HUES48 (cell line): ENCODE results near the gene CKLF.

Source experiments
- H3K27ac ChIP-seq: one replicate; pipeline ENCODE4 v1.7.0; 2013; ENCODE audit warnings: low read depth, low read length, inconsistent platforms
- H3K27me3 ChIP-seq: 2 replicates; pipeline ENCODE4 v1.6.1; 2013; ENCODE audit warnings: mild to moderate bottlenecking, low read length; ENCODE audit not compliant: control insufficient read depth, insufficient read depth
- H3K36me3 ChIP-seq: 2 replicates; pipeline ENCODE4 v1.6.1; 2013; ENCODE audit warnings: low read length; ENCODE audit not compliant: control insufficient read depth, insufficient read depth
- H3K4me1 ChIP-seq: 2 replicates; pipeline ENCODE4 v1.6.1; 2013; ENCODE audit warnings: mild to moderate bottlenecking, low read length; ENCODE audit not compliant: control insufficient read depth, insufficient read depth
- H3K4me3 ChIP-seq: 2 replicates; pipeline ENCODE4 v1.5.1; 2013; ENCODE audit warnings: mild to moderate bottlenecking, low read depth, low read length
- H3K9ac ChIP-seq: 2 replicates; pipeline ENCODE4 v1.6.1; 2013; ENCODE audit warnings: mild to moderate bottlenecking, low read depth, low read length, moderate library complexity
- H3K9me3 ChIP-seq: 2 replicates; pipeline ENCODE4 v1.6.1; 2013; ENCODE audit warnings: low read length; ENCODE audit not compliant: control insufficient read depth, insufficient read depth

CKLF gene

GRCh38 chr16:66519482-66520373, 32.6 kb upstream of the CKLF start:
- Histone ChIP-seq H3K9me3 (no peaks in the 10 kb centered on the region), H3K4me1 (0 out of 2 replicates have a peak, but pooled peaks cover 6% of the 10 kb centered on the region)

GRCh38 chr16:66520406-66521170, 31.8 kb upstream of the CKLF start:
- H3K27me3 ChIP-seq = no peaks in the 10 kb centered on the region
- H3K9ac ChIP-seq = no peak overlapping the region
- H3K4me1 ChIP-seq = no peaks in the 10 kb centered on the region
- no peak overlapping the region for H3K27ac ChIP-seq
- H3K4me3 ChIP-seq = no peak overlapping the region
- H3K9me3 ChIP-seq = no peaks in the 10 kb centered on the region
- no peaks in the 10 kb centered on the region for H3K36me3 ChIP-seq

More at GRCh38 chr16:66519482-66520373, 32.6 kb upstream of the CKLF start:
- H3K4me3 ChIP-seq = no peak overlapping the region
- no peak overlapping the region for H3K9ac ChIP-seq
- no peaks in the 10 kb centered on the region for H3K36me3 ChIP-seq
- no peaks in the 10 kb centered on the region for H3K27me3 ChIP-seq
- no peak overlapping the region for H3K27ac ChIP-seq

DNA sequence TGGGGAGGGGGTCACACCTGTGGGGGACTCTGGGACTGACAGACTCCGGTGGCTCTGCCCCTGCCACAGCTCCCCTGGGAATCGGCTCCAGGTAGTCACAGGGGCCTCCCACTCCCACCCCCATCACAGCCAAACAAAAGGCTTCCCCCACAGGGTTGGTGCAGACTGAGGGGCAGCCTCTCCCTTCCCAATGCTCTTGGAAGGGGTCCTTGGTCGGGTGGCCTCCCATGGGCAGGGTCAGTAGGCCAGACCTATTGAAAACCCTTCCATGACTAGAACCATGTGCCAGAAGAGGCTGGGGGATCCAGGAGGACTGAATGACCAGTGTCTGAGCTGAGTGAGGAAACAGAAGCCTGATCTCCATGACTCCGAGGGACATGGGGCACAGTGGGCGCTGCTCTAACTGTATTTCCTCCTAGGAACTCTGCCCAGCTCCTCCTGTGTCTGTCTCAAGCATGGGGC, 31.1 kb upstream of the CKLF start:
- H3K4me3 ChIP-seq = no peak overlapping the region
- H3K9ac ChIP-seq = no peak overlapping the region
- H3K9me3 ChIP-seq = no peaks in the 10 kb centered on the region
- no peaks in the 10 kb centered on the region for H3K27me3 ChIP-seq
- H3K36me3 ChIP-seq = no peaks in the 10 kb centered on the region
- H3K4me1 ChIP-seq = no peaks in the 10 kb centered on the region
- no peak overlapping the region for H3K27ac ChIP-seq

- Histone ChIP-seq H3K9ac (no peak overlapping the region), H3K27me3 (no peaks in the 10 kb centered on the region), H3K9me3 (no peaks in the 10 kb centered on the region), H3K36me3 (no peaks in the 10 kb centered on the region), H3K27ac (no peak overlapping the region), H3K4me3 (no peak overlapping the region), H3K4me1 (no peaks in the 10 kb centered on the region)
Observed at GRCh38 chr16:66521951-66522771, 30.2 kb upstream of the CKLF start.

DNA sequence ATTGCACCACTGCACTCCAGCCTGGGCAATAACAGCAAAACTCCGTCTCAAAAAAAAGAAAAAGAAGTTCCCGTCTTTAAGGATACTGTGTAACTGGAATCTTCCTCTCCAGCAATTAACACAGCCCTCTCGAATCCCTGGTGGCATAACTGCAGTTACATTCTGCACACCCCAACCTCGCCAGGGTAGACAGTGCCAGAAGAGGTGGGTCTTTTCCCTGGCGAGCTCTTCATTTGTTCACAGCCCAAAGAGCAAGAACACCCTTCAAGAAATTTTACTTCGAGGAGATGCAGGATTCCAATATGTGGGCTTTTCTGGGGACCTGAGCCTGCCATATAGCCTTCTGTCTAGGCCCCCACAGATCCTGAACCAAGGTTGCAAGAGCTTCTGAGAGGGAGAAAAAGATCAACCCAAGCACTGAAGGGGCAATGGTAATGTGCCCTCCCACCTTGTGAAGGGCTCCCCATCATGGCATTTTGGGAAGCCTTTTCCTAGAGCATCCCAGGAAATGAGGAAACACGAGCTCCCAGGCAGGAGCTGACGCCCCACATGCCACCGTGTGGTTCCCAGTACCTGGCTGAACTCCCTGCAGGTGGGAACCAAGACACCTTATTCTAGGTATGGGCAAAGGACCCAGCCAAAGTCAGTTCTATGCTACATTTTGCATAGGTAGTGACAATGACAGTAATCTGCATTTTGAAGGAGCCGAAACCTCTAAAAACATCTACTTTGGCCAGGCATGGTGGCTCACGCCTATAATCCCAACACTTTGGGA, 29.4 kb upstream of the CKLF start:
- Histone ChIP-seq H3K36me3 (no peaks in the 10 kb centered on the region), H3K4me3 (no peak overlapping the region), H3K27me3 (no peaks in the 10 kb centered on the region), H3K27ac (no peak overlapping the region), H3K9me3 (no peaks in the 10 kb centered on the region), H3K4me1 (no peaks in the 10 kb centered on the region), H3K9ac (no peak overlapping the region)

GRCh38 chr16:66523861-66524354, 28.5 kb upstream of the CKLF start:
- Histone ChIP-seq H3K4me1 (no peaks in the 10 kb centered on the region), H3K9me3 (no peaks in the 10 kb centered on the region), H3K4me3 (no peak overlapping the region), H3K27me3 (no peaks in the 10 kb centered on the region), H3K9ac (no peak overlapping the region), H3K27ac (no peak overlapping the region), H3K36me3 (no peaks in the 10 kb centered on the region)

DNA sequence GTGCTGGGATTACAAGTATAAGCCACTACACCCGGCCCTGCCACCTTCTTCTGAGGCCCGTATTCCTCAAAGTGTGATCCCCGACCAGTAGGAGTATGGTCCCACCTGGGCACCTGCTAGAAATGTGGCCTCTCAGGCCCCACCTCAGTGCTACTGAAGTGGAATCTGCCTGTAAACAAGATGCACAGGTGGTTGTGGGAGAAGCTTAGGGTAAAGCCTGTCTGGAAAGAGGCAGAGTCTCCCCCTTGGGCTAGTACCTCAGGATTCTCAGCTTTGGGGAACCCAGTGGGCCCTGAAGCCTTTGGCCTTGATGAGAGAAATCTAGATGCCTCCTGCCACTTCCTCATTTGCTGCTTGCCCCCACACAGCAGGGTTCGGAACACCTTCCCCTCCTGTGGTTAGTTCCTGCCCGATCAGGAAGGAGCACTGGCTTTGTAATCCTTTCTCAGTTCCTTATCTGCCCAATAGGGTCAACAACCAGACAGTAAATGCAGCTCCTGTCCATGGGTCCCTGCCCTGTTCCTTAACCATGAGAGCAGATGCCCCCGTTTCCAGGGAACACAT, 27.7 kb upstream of the CKLF start:
- Histone ChIP-seq H3K27ac (no peak overlapping the region), H3K4me1 (no peaks in the 10 kb centered on the region), H3K9ac (no peak overlapping the region), H3K27me3 (no peaks in the 10 kb centered on the region), H3K36me3 (no peaks in the 10 kb centered on the region), H3K4me3 (no peak overlapping the region), H3K9me3 (no peaks in the 10 kb centered on the region)

DNA sequence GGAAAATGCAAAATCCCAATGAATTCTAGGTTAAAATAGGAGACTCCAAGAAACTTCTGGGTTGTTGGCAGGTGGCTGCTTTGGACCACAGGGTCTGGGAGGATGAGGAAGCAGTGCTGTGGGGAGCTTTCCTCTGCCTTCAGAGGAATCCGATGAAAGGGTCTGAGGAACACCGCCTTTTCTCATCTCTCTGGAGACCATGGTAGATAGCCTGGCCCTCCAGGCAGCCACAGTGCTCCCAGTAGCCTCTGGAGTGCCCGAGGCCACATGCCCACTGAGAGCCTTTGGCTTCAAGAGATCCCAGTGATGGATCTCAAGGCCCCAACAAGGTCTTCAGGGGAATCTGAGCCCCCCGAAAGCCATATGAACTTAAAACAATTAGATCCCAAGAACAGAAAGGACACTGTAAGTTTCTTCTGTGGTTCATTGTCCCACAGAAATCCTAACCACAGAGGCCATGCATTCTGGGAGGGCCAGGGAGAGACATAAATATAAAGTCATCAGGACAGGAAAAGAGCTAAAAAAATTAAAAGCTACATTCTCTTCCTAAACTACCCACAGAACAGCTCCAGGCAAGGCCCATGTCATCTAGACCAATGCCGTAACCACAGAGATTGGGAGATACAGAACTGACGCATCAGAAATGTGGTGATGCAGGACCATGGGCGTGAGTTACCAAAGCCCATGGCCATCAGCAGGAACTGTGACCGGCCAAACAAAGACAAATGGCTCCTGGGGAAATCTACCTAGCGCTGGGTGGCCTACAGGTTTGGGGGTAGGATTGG, 26.8 kb upstream of the CKLF start:
- Histone ChIP-seq H3K27ac (no peak overlapping the region), H3K9ac (no peak overlapping the region), H3K4me1 (no peaks in the 10 kb centered on the region), H3K36me3 (no peaks in the 10 kb centered on the region), H3K27me3 (no peaks in the 10 kb centered on the region), H3K4me3 (no peak overlapping the region), H3K9me3 (no peaks in the 10 kb centered on the region)

DNA sequence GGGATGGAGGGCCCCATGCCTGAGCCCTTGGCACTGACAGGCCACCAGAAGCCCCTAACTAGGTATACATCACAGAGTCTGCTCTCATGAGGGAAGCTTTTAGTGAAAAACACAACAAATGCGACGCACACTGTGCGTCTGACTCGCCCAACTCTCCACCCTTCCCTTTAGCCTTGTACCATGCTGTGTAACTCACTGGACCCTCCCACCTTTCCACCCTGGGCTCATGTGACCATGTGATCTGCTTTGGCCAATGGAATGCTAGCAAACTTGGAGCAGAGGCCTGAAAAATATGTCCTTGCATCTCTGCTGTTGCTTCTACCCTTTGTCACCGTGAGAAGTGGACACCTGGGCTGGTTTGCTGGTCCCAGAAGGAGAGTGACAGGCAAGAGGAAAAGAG, 24.1 kb upstream of the CKLF start:
- H3K9ac ChIP-seq = no peak overlapping the region
- H3K4me3 ChIP-seq = no peak overlapping the region
- H3K27ac ChIP-seq = no peak overlapping the region
- H3K9me3 ChIP-seq = no peaks in the 10 kb centered on the region
- H3K4me1 ChIP-seq = no peaks in the 10 kb centered on the region
- no peaks in the 10 kb centered on the region for H3K36me3 ChIP-seq
- no peaks in the 10 kb centered on the region for H3K27me3 ChIP-seq
